ENCODE data around the gene SUGCT.

GRCh38 chr7:40148671-40149070, 13.9 kb downstream of the SUGCT start:
- TF ChIP-seq POLR2A (IDR thresholded peaks at IDR 0.05) (no peak), CTCF (IDR thresholded peaks at IDR 0.05) (no peak)
